Ovary (tissue), 9 donors: Measurements from ENCODE around the gene NELFCD. TPM values are rescaled to one million over a fixed set of nuclear protein-coding genes. Genes with fewer than 3 reads are reported as not detected.

Source experiments
- DNase-seq, 5 donors: peaks; one replicate each; pipeline ENCODE4 v3.0.0-alpha.2; 2019 to 2020
- H3K27ac ChIP-seq, 2 donors: fragments of 200-600 bp; one replicate each; pipeline versions ENCODE4 v1.5.1 to v1.8.0; 2019 to 2022
- H3K27me3 ChIP-seq: fragments of 200-600 bp; one replicate; pipeline ENCODE4 v1.8.0; 2022
- H3K36me3 ChIP-seq: fragments of 200-600 bp; sonication (generic); one replicate; pipeline ENCODE4 v1.5.1; 2019
- H3K4me1 ChIP-seq: one replicate; pipeline ENCODE4 v1.8.1; 2013; ENCODE audit warnings: mild to moderate bottlenecking, moderate library complexity; ENCODE audit not compliant: insufficient read depth
- H3K4me3 ChIP-seq: fragments of 200-600 bp; sonication (generic); one replicate; pipeline ENCODE4 v1.5.1; 2017
- H3K9me3 ChIP-seq, 2 donors: fragments of 200-600 bp in 1 of 2; sonication (generic) in 1 of 2; one replicate each; pipeline versions ENCODE4 v1.5.1 to v1.8.1; 2013 to 2019; ENCODE audit warnings: mild to moderate bottlenecking in 1 of 2, moderate library complexity in 1 of 2
- CTCF ChIP-seq, 3 donors: fragments of 450-650 bp in 2 of 3; fragments of 200-600 bp in 1 of 3; IDR thresholded peaks; one replicate each; pipeline versions ENCODE4 v1.5.1 to v1.8.0; 2016 to 2022; ENCODE audit warnings: antibody characterized with exemption in 3 of 3, mild to moderate bottlenecking in 1 of 3
- EP300 ChIP-seq: sonication (generic); formaldehyde crosslinking; IDR thresholded peaks from one replicate; pipeline ENCODE4 v1.6.1; 2017; ENCODE audit warnings: antibody characterized with exemption
- POLR2A ChIP-seq: fragments of 450-650 bp; IDR thresholded peaks from one replicate; pipeline ENCODE4 v1.6.1; 2017; ENCODE audit warnings: antibody characterized with exemption, mild to moderate bottlenecking, moderate library complexity
- WGBS, 3 donors: extraction: QIAGEN DNeasy Blood & Tissue Kit in 1 of 3; methylation state at CpG; one replicate each; pipeline versions ENCODE4 v1.1.5 to v1.1.7; 2013 to 2017; 5-methylcytosine and 5-hydroxymethylcytosine counted together
- intact Hi-C, 4 donors: fragments of 100-400 bp; cut with DNase I; formaldehyde crosslinking; loops; one replicate each; pipeline versions ENCODE4 v1.11.0 to v1.15.1; 2022 to 2023
- polyA plus RNA-seq, 2 donors: library from polyadenylated mRNA; stranded (reverse); fragments of 200-250 nt in 1 of 2; fragments of 350-450 nt in 1 of 2; fragmentation: Illumina TruSeq in 1 of 2; extraction: RNeasy Lipid Tissue Mini Kit (QIAGEN cat#74804) in 1 of 2; gene quantifications; one replicate each; pipeline ENCODE4 v1.2.3, GENCODE V29; 2013 to 2014
- total RNA-seq, 7 donors: library from RNA; depleted of rRNA in 2 of 7; stranded (reverse); fragments of >200 nt in 2 of 7; fragmentation: NEBNext Ultra II Directional in 3 of 7; extraction: Animal tissue kit (Norgen Biotek cat#: 25700) in 3 of 7; gene quantifications; one replicate each; pipeline versions ENCODE4 v1.1.0 to v1.2.4, GENCODE V29; 2016 to 2023
- donor health status: DM: no; HTN: no; CAD: no; lungs with moderate emphysema.
- donor health status: DM: no; HTN: no; CAD: no.
- donor health status: Bipolar disorder and iron deficiency.
- donor health status: DM: yes; HTN: yes; CAD: no.
- donor health status: DM: no; HTN: no; CAD: no.
- donor health status: DM: yes; HTN: yes; CAD: no.

The NELFCD gene
- total and polyA plus RNA-seq, 9 donors: 36.7 to 74.9 (median 59.4) TPM

GRCh38 chr20:59015812-59016711, 35.0 kb downstream of the NELFCD start:
- intact Hi-C loops: no loop called here
- no peak for TF ChIP-seq EP300
- TF ChIP-seq CTCF (IDR thresholded peaks at IDR 0.05): no peak
- no peak for TF ChIP-seq POLR2A
- H3K27me3 ChIP-seq: no peaks in the 10 kb centered on the region
- H3K36me3 ChIP-seq: no peaks in the 10 kb centered on the region
- H3K4me1 ChIP-seq: peaks cover 7% of the 10 kb centered on the region
- H3K27ac ChIP-seq: peak overlapping the region in 1 of 2 donors; percentile 54
- H3K9me3 ChIP-seq: no peaks in the 10 kb centered on the region
- 82 to 88% (median 84%) methylated on average over 15 to 16 of the region's 16 CpGs for WGBS, 3 donors
- no peak for DNase-seq
- no peak overlapping the region for H3K4me3 ChIP-seq

- H3K4me3 ChIP-seq: no peak overlapping the region
- intact Hi-C loops: no loop called here
- peak overlapping the region in 1 of 2 donors; percentile 54 for H3K27ac ChIP-seq
- TF ChIP-seq CTCF (IDR thresholded peaks at IDR 0.05) (no peak), POLR2A (no peak), EP300 (no peak)
- peaks cover 7% of the 10 kb centered on the region for H3K4me1 ChIP-seq
- no peak for DNase-seq
- 4 to 27% (median 7%) methylated on average over 4 of the region's 4 CpGs for WGBS, 3 donors
- no peaks in the 10 kb centered on the region for H3K27me3 ChIP-seq
- H3K9me3 ChIP-seq: no peaks in the 10 kb centered on the region
- no peaks in the 10 kb centered on the region for H3K36me3 ChIP-seq
Measured at GRCh38 chr20:59016795-59017492, 35.9 kb downstream of the NELFCD start.

- Histone ChIP-seq H3K9me3 (no peaks in the 10 kb centered on the region), H3K36me3 (no peaks in the 10 kb centered on the region), H3K27ac (peak overlapping the region in 1 of 2 donors; percentile 54), H3K27me3 (no peaks in the 10 kb centered on the region), H3K4me1 (peaks cover 7% of the 10 kb centered on the region), H3K4me3 (no peak overlapping the region)
- TF ChIP-seq POLR2A (no peak), CTCF (IDR thresholded peaks at IDR 0.05) (no peak), EP300 (no peak)
- intact Hi-C loops: no loop called here
- no peak for DNase-seq
- 88 to 91% (median 90%) methylated on average over 16 of the region's 16 CpGs for WGBS, 3 donors
Measured at GRCh38 chr20:59017493-59018231, 36.6 kb downstream of the NELFCD start.

- DNase-seq: no peak
Measured at GRCh38 chr20:59018817-59019216, 37.8 kb downstream of the NELFCD start.

More at GRCh38 chr20:59018817-59019216, 37.8 kb downstream of the NELFCD start:
- Histone ChIP-seq H3K4me3 (no peak overlapping the region), H3K36me3 (no peaks in the 10 kb centered on the region), H3K4me1 (peaks cover 7% of the 10 kb centered on the region), H3K27ac (no peak overlapping the region), H3K9me3 (no peaks in the 10 kb centered on the region), H3K27me3 (no peaks in the 10 kb centered on the region)
- no peak for TF ChIP-seq CTCF (IDR thresholded peaks at IDR 0.05)
- TF ChIP-seq EP300: no peak
- no peak for TF ChIP-seq POLR2A
- WGBS, 3 donors: 90 to 96% (median 93%) methylated on average over 10 of the region's 10 CpGs
- intact Hi-C loops: no loop called here
